ENCODE results near the gene ASCC1. TPM values are rescaled to one million over a fixed set of nuclear protein-coding genes. Genes with fewer than 3 reads are reported as not detected.

Gene ASCC1
- total and polyA plus RNA-seq, 2 of the 13 experiments (the other 11 are each of a cell fraction or from before 2014, with no cell fraction given) = 21.6 to 30.1 TPM

GRCh38 chr10:72061930-72062329, 154.1 kb downstream of the ASCC1 start:
- ATAC-seq (no peak), DNase-seq (ENCODE audit: low spot score) (no peak), FAIRE-seq (no peak)
- Histone ChIP-seq H3K27ac (ENCODE audit: extremely low read length, insufficient read depth, low read length) (no peak overlapping the region), H2AFZ (ENCODE audit: low read length) (no peak overlapping the region), H3K79me2 (ENCODE audit: insufficient read depth, low read length) (no peaks in the 10 kb centered on the region), H3K4me1 (ENCODE audit: insufficient read depth, low read length) (peaks cover 66% of the 10 kb centered on the region), H3K9me3 (ENCODE audit: low read length) (no peaks in the 10 kb centered on the region), H3K4me3 (replicated peaks in 1 of 3; ENCODE audit: insufficient read depth in 1 of 3, low read depth in 2 of 3, low read length in 3 of 3) (no peak overlapping the region), H4K20me1 (ENCODE audit: insufficient read depth, low read length) (no peaks in the 10 kb centered on the region), H3K36me3 (replicated peaks in 1 of 2; ENCODE audit: control insufficient read depth in 1 of 2, insufficient read depth in 2 of 2, low read length in 2 of 2) (no peaks in the 10 kb centered on the region), H3K27me3 (ENCODE audit: control insufficient read depth in 1 of 2, insufficient read depth in 2 of 2, low read length in 2 of 2) (no peaks in the 10 kb centered on the region), H3K4me2 (ENCODE audit: low read depth, low read length) (no peak overlapping the region), H3K9ac (ENCODE audit: insufficient read depth, low read depth, low read length) (no peak overlapping the region)
- 0 out of 4 replicates have a peak, but pooled peaks of 1 of the 2 experiments have one; percentile 7 for TF ChIP-seq HMGXB4 (CRISPR knock-in tag; IDR thresholded peaks at IDR 0.05; ENCODE audit: borderline replicate concordance in 1 of 2, low read depth in 1 of 2)
- TF ChIP-seq CCDC6 (CRISPR knock-in tag; IDR thresholded peaks at IDR 0.05) = 0 out of 2 replicates have a peak, but pooled peaks have one; percentile 30
- TF ChIP-seq ZNF564 (CRISPR knock-in tag; IDR thresholded peaks at IDR 0.05) = 0 out of 2 replicates have a peak, but pooled peaks have one; percentile 30
- TF ChIP-seq DDIT3 (CRISPR knock-in tag; IDR thresholded peaks at IDR 0.05) = no peak
- no TSS peak for BruUV-seq (replicated peaks)
- intact Hi-C loops (cut with micrococcal nuclease; ENCODE audit: unreplicated experiment) (no loop called here), in situ Hi-C loops (cut with HindIII; ENCODE audit: extremely low pct_ligation_motif_present, low pct_unique_long_range_greater_than_20kb) (no loop called here)
- ChIA-PET POLR2A (no interaction called here), CTCF (ENCODE audit: low intra/inter-chr PET ratio, low total read pairs) (interaction anchor here (0.7 kb wide), 1 partner anchor 166 kb away, joined by 4 read pairs; no protein-coding TSS in a partner anchor)
- 44% methylated on average over 6 of the region's 9 CpGs for WGBS (ENCODE audit: low lambda C conversion rate)

GRCh38 chr10:72061491-72061890, 154.6 kb downstream of the ASCC1 start:
- FAIRE-seq = peak; percentile 37
- no TSS peak for BruUV-seq (replicated peaks)
- CTCF ChIA-PET (ENCODE audit: low intra/inter-chr PET ratio, low total read pairs) = interaction anchor here (0.7 kb wide), 1 partner anchor 165 kb away, joined by 4 read pairs; no protein-coding TSS in a partner anchor
- TF ChIP-seq SMAD3 (CRISPR knock-in tag; IDR thresholded peaks at IDR 0.05) (no peak), RAD21 (CRISPR knock-in tag; IDR thresholded peaks at IDR 0.05) (peak; percentile 71), THAP8 (CRISPR knock-in tag; IDR thresholded peaks at IDR 0.05; ENCODE audit: borderline replicate concordance) (no peak), TCF7L2 (IDR thresholded peaks at IDR 0.05; ENCODE audit: low read depth, low read length) (no peak), SIN3A (IDR thresholded peaks at IDR 0.05; ENCODE audit: borderline replicate concordance, low read depth, low read length) (no peak), CHD2 (IDR thresholded peaks at IDR 0.05; ENCODE audit: low read depth, low read length) (no peak), ZNF660 (CRISPR knock-in tag; IDR thresholded peaks at IDR 0.05; ENCODE audit: borderline replicate concordance, low read depth) (no peak), SNAI1 (CRISPR knock-in tag; IDR thresholded peaks at IDR 0.05; ENCODE audit: borderline replicate concordance) (no peak)

More at GRCh38 chr10:72061491-72061890, 154.6 kb downstream of the ASCC1 start:
- H3K9ac ChIP-seq (ENCODE audit: insufficient read depth, low read depth, low read length) = no peak overlapping the region
- no peak for DNase-seq (ENCODE audit: low spot score)
- H2AFZ ChIP-seq (ENCODE audit: low read length) = no peak overlapping the region
- H3K4me3 ChIP-seq (replicated peaks in 1 of 3; ENCODE audit: insufficient read depth in 1 of 3, low read depth in 2 of 3, low read length in 3 of 3) = no peak overlapping the region
- intact Hi-C loops (cut with micrococcal nuclease; ENCODE audit: unreplicated experiment) (no loop called here), in situ Hi-C loops (cut with HindIII; ENCODE audit: extremely low pct_ligation_motif_present, low pct_unique_long_range_greater_than_20kb) (no loop called here)
- no peaks in the 10 kb centered on the region for H4K20me1 ChIP-seq (ENCODE audit: insufficient read depth, low read length)
- H3K4me1 ChIP-seq (ENCODE audit: insufficient read depth, low read length) = peaks cover 66% of the 10 kb centered on the region
- H3K9me3 ChIP-seq (ENCODE audit: low read length) = no peaks in the 10 kb centered on the region
- H3K27me3 ChIP-seq (ENCODE audit: control insufficient read depth in 1 of 2, insufficient read depth in 2 of 2, low read length in 2 of 2) = no peaks in the 10 kb centered on the region
- H3K79me2 ChIP-seq (ENCODE audit: insufficient read depth, low read length) = no peaks in the 10 kb centered on the region
- ATAC-seq = peak; percentile 73
- H3K4me2 ChIP-seq (ENCODE audit: low read depth, low read length) = no peak overlapping the region
- no peak overlapping the region for H3K27ac ChIP-seq (ENCODE audit: extremely low read length, insufficient read depth, low read length)
- POLR2A ChIA-PET = no interaction called here
- no peaks in the 10 kb centered on the region for H3K36me3 ChIP-seq (replicated peaks in 1 of 2; ENCODE audit: control insufficient read depth in 1 of 2, insufficient read depth in 2 of 2, low read length in 2 of 2)
- 69% methylated on average over 3 of the region's 5 CpGs for WGBS (ENCODE audit: low lambda C conversion rate)

Measured in HepG2 (cell line).